Measurements from ENCODE around the gene SMIM31.

DNA sequence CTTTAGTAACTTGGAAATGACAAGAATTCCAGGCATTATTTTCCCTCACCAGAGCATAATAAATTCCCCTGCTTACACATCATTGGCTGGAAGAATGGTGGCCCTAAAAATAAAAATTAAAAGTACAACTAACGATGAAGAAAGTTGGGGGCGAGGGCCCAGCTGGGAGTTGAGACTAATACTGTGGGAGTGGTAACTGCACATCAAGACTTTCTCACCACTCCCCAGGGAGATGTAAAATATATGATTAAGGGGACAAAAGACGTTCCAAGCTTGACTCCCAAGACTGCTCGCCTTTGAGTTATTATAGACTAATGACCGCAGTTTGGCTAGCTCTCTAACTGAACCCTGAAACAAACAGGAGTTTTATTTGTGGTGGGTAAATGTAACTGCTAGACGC, 30.0 kb downstream of the SMIM31 start:
- TF ChIP-seq GATA2 (IDR thresholded peaks at IDR 0.05; ENCODE audit: low read depth, low read length), result no peak
- no peak for TF ChIP-seq GATA3 (IDR thresholded peaks at IDR 0.05; ENCODE audit: low read depth, low read length)

Data from SH-SY5Y (cell line).